SW 1271 (cell line): Measurements from ENCODE around the gene NR6A1.

Experiments used
- DNase-seq, 2 experiments: peaks; one replicate each; lab custom pipeline; 2025; lab: John Stamatoyannopoulos, UW

NR6A1 gene

GRCh38 chr9:124520206-124520596 is 250.9 kb downstream of the NR6A1 start:
- no peak for DNase-seq

- no peak for DNase-seq
Measured at GRCh38 chr9:124518116-124518515, 253.0 kb downstream of the NR6A1 start.

GRCh38 chr9:124517600-124517999 is 253.5 kb downstream of the NR6A1 start:
- DNase-seq = no peak

GRCh38 chr9:124514874-124515273 is 256.2 kb downstream of the NR6A1 start:
- DNase-seq = no peak

- DNase-seq = no peak
Measured at GRCh38 chr9:124514125-124514524, 257.0 kb downstream of the NR6A1 start.

GRCh38 chr9:124513376-124513994 is 257.6 kb downstream of the NR6A1 start:
- no peak for DNase-seq

GRCh38 chr9:124512806-124513204 is 258.3 kb downstream of the NR6A1 start:
- DNase-seq = no peak

GRCh38 chr9:124511891-124512805 is 259.0 kb downstream of the NR6A1 start:
- no peak for DNase-seq

- DNase-seq = no peak
Measured at GRCh38 chr9:124511426-124511840, 259.7 kb downstream of the NR6A1 start.

GRCh38 chr9:124510650-124511425 is 260.3 kb downstream of the NR6A1 start:
- DNase-seq = no peak

GRCh38 chr9:124507880-124508423 is 263.2 kb downstream of the NR6A1 start:
- no peak for DNase-seq

GRCh38 chr9:124506931-124507879 is 263.9 kb downstream of the NR6A1 start, which contains the start of gene NR5A1:
Gene NR5A1, minus strand, starts transcription at chr9:124507399. Its CDS starts 4,004 bp downstream, at chr9:124503395.
- DNase-seq = no peak

GRCh38 chr9:124506433-124506832 is 264.7 kb downstream of the NR6A1 start:
- DNase-seq = no peak

- no peak for DNase-seq
Measured at GRCh38 chr9:124505901-124506346, 265.2 kb downstream of the NR6A1 start.

- no peak for DNase-seq
Measured at GRCh38 chr9:124505006-124505900, 265.9 kb downstream of the NR6A1 start.

GRCh38 chr9:124504530-124505005 is 266.5 kb downstream of the NR6A1 start:
- DNase-seq = no peak

- no peak for DNase-seq
Measured at GRCh38 chr9:124503713-124504529, 267.2 kb downstream of the NR6A1 start.
